A549 (cell line): Measurements from ENCODE around the gene ADGRG1. TPM values are rescaled to one million over a fixed set of nuclear protein-coding genes. Genes with fewer than 3 reads are reported as not detected.

Source experiments
- ATAC-seq, 2 experiments: fragments of 200-7000 bp in 1 of 2; fragments of >200 bp in 1 of 2; cut with Nextera tagmentation in 1 of 2; cut with Tn5 transposase in 1 of 2; 3 replicates each; pipeline versions ENCODE4 v1.8.0 to v1.9.1; 2018 to 2020; ENCODE audit warnings: mild to moderate bottlenecking in 1 of 2, moderate library complexity in 1 of 2
- CTCF ChIA-PET: fragments of 300-600 bp; sonication (Branson Sonifier 250); formaldehyde crosslinking; extraction: SDS; loops from one replicate; lab custom pipeline; 2021; ENCODE audit warnings: antibody characterized with exemption, inconsistent platforms; lab: Yijun Ruan, JAX
- POLR2A ChIA-PET: fragments of 350-600 bp; formaldehyde crosslinking; extraction: SDS; loops from one replicate; lab custom pipeline; 2021; ENCODE audit warnings: antibody characterized with exemption, inconsistent platforms; lab: Yijun Ruan, JAX
- DNase-seq, 2 experiments: peaks; one replicate each; pipeline versions ENCODE4 v3.0.0 to v3.0.0-alpha.2; 2011 to 2016; ENCODE audit warnings: low read depth in 1 of 2, low spot score in 1 of 2
- FAIRE-seq: peaks from 2 replicates; lab custom pipeline; 2011; peaks lifted over from hg19 to GRCh38; lab: Jason Lieb, UNC
- H3K27ac ChIP-seq, 2 experiments: fragments of >200 bp; sonication (Bioruptor Twin); formaldehyde crosslinking; 3 replicates each; pipeline ENCODE4 v1.5.1; 2016 to 2017
- H3K4me1 ChIP-seq: fragments of >200 bp; sonication (Bioruptor Twin); formaldehyde crosslinking; 3 replicates; pipeline ENCODE4 v1.6.1; 2016
- H3K4me2 ChIP-seq: fragments of >200 bp; sonication (Bioruptor Twin); formaldehyde crosslinking; 3 replicates; pipeline ENCODE4 v1.6.1; 2016
- H3K4me3 ChIP-seq: fragments of >200 bp; sonication (Bioruptor Twin); formaldehyde crosslinking; 3 replicates; pipeline ENCODE4 v1.5.1; 2016
- H3K9me3 ChIP-seq: fragments of >200 bp; sonication (Bioruptor Twin); formaldehyde crosslinking; 3 replicates; pipeline ENCODE4 v1.6.1; 2016
- BCL3 ChIP-seq: fragments of >200 bp; sonication (Bioruptor Twin); formaldehyde crosslinking; IDR thresholded peaks from 3 replicates; pipeline ENCODE4 v1.6.1; 2016
- CBX2 ChIP-seq: fragments of 200-600 bp; sonication (generic); IDR thresholded peaks from 2 replicates; pipeline ENCODE4 v1.6.1; 2016; ENCODE audit warnings: low read depth, mild to moderate bottlenecking, borderline replicate concordance
- CBX8 ChIP-seq: fragments of 200-600 bp; sonication (generic); IDR thresholded peaks from 2 replicates; pipeline ENCODE4 v1.6.1; 2016
- CHD2 ChIP-seq: fragments of 150-350 bp; IDR thresholded peaks from 2 replicates; pipeline ENCODE4 v1.6.1; 2014; ENCODE audit warnings: low read length; ENCODE audit not compliant: partially characterized antibody
- CTCF ChIP-seq: fragments of >200 bp; sonication (Bioruptor Twin); formaldehyde crosslinking; IDR thresholded peaks from 3 replicates; pipeline ENCODE4 v1.5.1; 2016
- E2F6 ChIP-seq: IDR thresholded peaks from 2 replicates; pipeline ENCODE4 v1.6.1; 2012; ENCODE audit warnings: low read depth, borderline replicate concordance
- ESRRA ChIP-seq: fragments of 150-350 bp; IDR thresholded peaks from 2 replicates; pipeline ENCODE4 v1.6.1; 2014; ENCODE audit warnings: mild to moderate bottlenecking, low read length, borderline replicate concordance
- GATA3 ChIP-seq: IDR thresholded peaks from 2 replicates; pipeline ENCODE4 v1.6.1; 2012; ENCODE audit warnings: borderline replicate concordance
- HDAC2 ChIP-seq: fragments of 200-600 bp; sonication (generic); IDR thresholded peaks from 2 replicates; pipeline ENCODE4 v1.6.1; 2016
- HES2 ChIP-seq: fragments of >200 bp; sonication (Bioruptor Twin); formaldehyde crosslinking; IDR thresholded peaks from 2 replicates; pipeline ENCODE4 v1.6.1; 2016
- HEYL ChIP-seq: fragments of 250-450 bp; sonication (Bioruptor Pico); IDR thresholded peaks from 2 replicates; pipeline ENCODE4 v1.8.0; 2021; ENCODE audit warnings: mild to moderate bottlenecking, moderate library complexity
- HMGXB4 ChIP-seq: fragments of 250-450 bp; sonication (Bioruptor Pico); IDR thresholded peaks from 2 replicates; pipeline ENCODE4 v1.5.0; 2021; ENCODE audit warnings: mild to moderate bottlenecking, moderate library complexity, borderline replicate concordance
- JUNB ChIP-seq: fragments of >200 bp; sonication (Bioruptor Twin); formaldehyde crosslinking; IDR thresholded peaks from 2 replicates; pipeline ENCODE4 v1.6.1; 2016
- KDM5A ChIP-seq: fragments of 200-600 bp; sonication (generic); IDR thresholded peaks from 2 replicates; pipeline ENCODE4 v1.6.1; 2016; ENCODE audit warnings: antibody characterized with exemption, mild to moderate bottlenecking
- MAFK ChIP-seq: fragments of 450-650 bp; IDR thresholded peaks from 2 replicates; pipeline ENCODE4 v1.6.1; 2014; ENCODE audit not compliant: partially characterized antibody
- MAZ ChIP-seq: fragments of 150-350 bp; IDR thresholded peaks from 2 replicates; pipeline ENCODE4 v1.6.1; 2014; ENCODE audit warnings: antibody characterized with exemption, low read depth, low read length, borderline replicate concordance
- NR3C1 ChIP-seq: fragments of >200 bp; sonication (Bioruptor Twin); formaldehyde crosslinking; IDR thresholded peaks from 3 replicates; pipeline ENCODE4 v1.6.1; 2017
- PBX3 ChIP-seq: IDR thresholded peaks from 2 replicates; pipeline ENCODE4 v1.6.1; 2012
- POLR2A ChIP-seq: IDR thresholded peaks from 2 replicates; pipeline ENCODE4 v1.6.1; 2012; ENCODE audit warnings: mild to moderate bottlenecking, low read length
- TFCP2L1 ChIP-seq: fragments of 250-450 bp; sonication (Bioruptor Pico); IDR thresholded peaks from 2 replicates; pipeline ENCODE4 v1.5.0; 2021; ENCODE audit warnings: mild to moderate bottlenecking
- ZC3H11A ChIP-seq: fragments of 450-650 bp; IDR thresholded peaks from 2 replicates; pipeline ENCODE4 v1.6.1; 2014; ENCODE audit warnings: antibody characterized with exemption, mild to moderate bottlenecking
- ZFP36 ChIP-seq: fragments of 450-650 bp; IDR thresholded peaks from 2 replicates; pipeline ENCODE4 v1.6.1; 2014; ENCODE audit warnings: borderline replicate concordance; ENCODE audit not compliant: partially characterized antibody
- ZSCAN20 ChIP-seq: fragments of 250-450 bp; sonication (Bioruptor Pico); IDR thresholded peaks from 2 replicates; pipeline ENCODE4 v1.8.0; 2022; ENCODE audit warnings: mild to moderate bottlenecking, moderate library complexity
- WGBS: methylation state at CpG from one replicate; pipeline ENCODE4 v1.1.6; 2017; ENCODE audit errors: missing lambda C conversion rate; 5-methylcytosine and 5-hydroxymethylcytosine counted together
- polyA plus RNA-seq, 4 experiments: library from polyadenylated mRNA; depleted of rRNA in 3 of 4; stranded (reverse); fragments of >200 nt; fragmentation: RNase III in 1 of 4; extraction: RNeasy Plus Mini Kit Qiagen cat#74134 plus additional on column Dnase treatment in 1 of 4; gene quantifications; 2 replicates in 3 of 4; 3 replicates in 1 of 4; pipeline ENCODE4 v1.2.3, GENCODE V29; 2011 to 2017

The ADGRG1 gene
- polyA plus RNA-seq, 2 of the 4 experiments (the other 2 are of a cell fraction), result 28.3 to 142 TPM

- CTCF ChIA-PET, result interaction anchor here (0.7 to 12.7 kb wide), 10 partner anchors 9 to 66 kb away, joined by 3 to 227 read pairs (median 4); partner anchors contain the start of gene ADGRG1
- H3K4me2 ChIP-seq, result peak overlapping the region; percentile 53
- 80% methylated on average over 11 of the region's 11 CpGs for WGBS
Observed at GRCh38 chr16:57642160-57643135, 14.0 kb downstream of the ADGRG1 start.

GRCh38 chr16:57643147-57643874 lies 14.9 kb downstream of the ADGRG1 start:
- H3K4me2 ChIP-seq, result peak overlapping the region; percentile 53
- WGBS, result 37% methylated on average over 5 of the region's 7 CpGs
- DNase-seq (no peak), FAIRE-seq (no peak), ATAC-seq (peak; percentile 35 to 38)
- ChIA-PET POLR2A (interaction anchor here (1.2 kb wide), 1 partner anchor 15 kb away, joined by 7 read pairs; the partner anchor contains the start of gene ADGRG1), CTCF (interaction anchor here (0.6 to 12.7 kb wide), 8 partner anchors 9 to 67 kb away, joined by 3 to 227 read pairs (median 4); partner anchors contain the start of gene ADGRG1)
- peaks cover 57% of the 10 kb centered on the region for H3K4me1 ChIP-seq
- peak overlapping the region; percentile 68 to 87 for H3K27ac ChIP-seq
- no peak overlapping the region for H3K4me3 ChIP-seq
- TF ChIP-seq GATA3, result no peak
- no peak for TF ChIP-seq E2F6
- no peak for TF ChIP-seq POLR2A
- no peaks in the 10 kb centered on the region for H3K9me3 ChIP-seq

More at GRCh38 chr16:57642160-57643135, 14.0 kb downstream of the ADGRG1 start:
- DNase-seq, result no peak
- POLR2A ChIA-PET, result interaction anchor here (1.2 kb wide), 1 partner anchor 14 kb away, joined by 7 read pairs; the partner anchor contains the start of gene ADGRG1
- H3K4me1 ChIP-seq, result peaks cover 57% of the 10 kb centered on the region
- TF ChIP-seq HEYL (CRISPR knock-in tag) (no peak), HDAC2 (no peak), MAFK (no peak), MAZ (no peak), HES2 (no peak), KDM5A (no peak), CBX8 (no peak), ZSCAN20 (CRISPR knock-in tag) (no peak), JUNB (no peak)
- no peaks in the 10 kb centered on the region for H3K9me3 ChIP-seq
- no peak for ATAC-seq
- no peak overlapping the region for H3K4me3 ChIP-seq
- peak overlapping the region; percentile 68 to 87 for H3K27ac ChIP-seq
- no peak for FAIRE-seq

GRCh38 chr16:57643910-57644309 lies 15.5 kb downstream of the ADGRG1 start:
- ChIA-PET CTCF (interaction anchor here (0.6 to 12.7 kb wide), 8 partner anchors 9 to 67 kb away, joined by 3 to 227 read pairs (median 4); partner anchors contain the start of gene ADGRG1), POLR2A (interaction anchor here (1.2 kb wide), 1 partner anchor 16 kb away, joined by 7 read pairs; the partner anchor contains the start of gene ADGRG1)
- TF ChIP-seq KDM5A (no peak), CBX2 (no peak), CHD2 (no peak), BCL3 (no peak), NR3C1 (no peak), CTCF (no peak), PBX3 (no peak), ZSCAN20 (CRISPR knock-in tag) (no peak), HMGXB4 (CRISPR knock-in tag) (no peak), TFCP2L1 (no peak), ZC3H11A (no peak), ESRRA (no peak), ZFP36 (no peak), POLR2A (no peak)

More at GRCh38 chr16:57643910-57644309, 15.5 kb downstream of the ADGRG1 start:
- H3K4me2 ChIP-seq, result peak overlapping the region; percentile 53
- H3K4me3 ChIP-seq, result no peak overlapping the region
- WGBS, result 78% methylated on average over 9 of the region's 9 CpGs
- no peak; a peak in 1 of 6 replicates for ATAC-seq
- no peaks in the 10 kb centered on the region for H3K9me3 ChIP-seq
- peak overlapping the region; percentile 68 to 87 for H3K27ac ChIP-seq
- no peak for DNase-seq
- peaks cover 57% of the 10 kb centered on the region for H3K4me1 ChIP-seq
- no peak for FAIRE-seq
